ENCODE results near the gene PTCD1. TPM values are rescaled to one million over a fixed set of nuclear protein-coding genes. Genes with fewer than 3 reads are reported as not detected.

Gene PTCD1
- total and polyA plus RNA-seq, 2 donors (not counting 1 experiment from before 2014, with no cell fraction given) = 2.3 to 8.1 TPM

GRCh38 chr7:99422625-99423024 lies 16.0 kb downstream of the PTCD1 start:
- no peak overlapping the region for H3K9ac ChIP-seq (ENCODE audit: insufficient read depth, low read length)
- no peak overlapping the region for H3K27ac ChIP-seq (ENCODE audit: insufficient read depth, low read length)

DNA sequence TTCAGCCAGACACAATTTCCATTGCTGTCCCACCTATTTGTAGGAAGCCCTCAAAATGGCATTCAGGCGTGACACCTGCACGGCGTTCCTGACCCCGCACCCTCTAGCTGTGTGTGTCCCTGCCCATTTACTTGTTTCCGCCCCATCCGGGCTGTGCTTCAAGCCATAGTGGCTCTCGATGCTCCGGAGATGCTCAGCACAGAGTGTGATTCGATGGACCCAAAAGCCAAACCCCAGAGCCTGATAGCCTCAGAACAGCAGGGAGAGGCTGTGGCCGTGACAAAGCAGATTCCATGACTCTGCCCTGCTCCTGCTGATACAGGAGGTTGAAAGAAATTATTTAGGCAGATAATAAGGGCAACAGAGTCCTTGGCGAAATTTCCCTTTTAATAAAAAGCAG lies 16.4 kb downstream of the PTCD1 start:
- no peak overlapping the region for H2AFZ ChIP-seq (ENCODE audit: low read length)
- no peak overlapping the region for H3K9ac ChIP-seq (ENCODE audit: insufficient read depth, low read length)
- H3K36me3 ChIP-seq (ENCODE audit: control insufficient read depth, insufficient read depth, low read length) = peaks cover 35% of the 10 kb centered on the region
- TF ChIP-seq CTCF (conservative IDR thresholded peaks at IDR 0.05 in 1 of 2, IDR thresholded peaks at IDR 0.05 in 1 of 2; ENCODE audit: low read depth in 1 of 2, low read length in 2 of 2) (no peak), EZH2 (IDR thresholded peaks at IDR 0.05; ENCODE audit: low read length, missing control alignments) (no peak)
- H3K79me2 ChIP-seq (ENCODE audit: control insufficient read depth, insufficient read depth, low read length) = peaks cover 2% of the 10 kb centered on the region
- H3K4me3 ChIP-seq (replicated peaks in 1 of 4; ENCODE audit: control extremely low read depth in 1 of 4, insufficient read depth in 1 of 4, low read depth in 3 of 4, low read length in 4 of 4) = no peak overlapping the region
- no peaks in the 10 kb centered on the region for H3K4me1 ChIP-seq (ENCODE audit: control insufficient read depth, extremely low read depth, insufficient read depth, low read length)
- H4K20me1 ChIP-seq (ENCODE audit: control insufficient read depth, extremely low read depth, insufficient read depth, low read length) = no peaks in the 10 kb centered on the region
- no peaks in the 10 kb centered on the region for H3K27me3 ChIP-seq (ENCODE audit: control insufficient read depth, insufficient read depth, low read length)
- H3K27ac ChIP-seq (ENCODE audit: insufficient read depth, low read length) = no peak overlapping the region
- no peak overlapping the region for H3K4me2 ChIP-seq (ENCODE audit: extremely low read depth, insufficient read depth, low read length)
- no peak for DNase-seq (ENCODE audit: low read depth in 2 of 2)
- H3K9me3 ChIP-seq (ENCODE audit: control insufficient read depth, insufficient read depth, low read depth, low read length) = no peaks in the 10 kb centered on the region

More at GRCh38 chr7:99422625-99423024, 16.0 kb downstream of the PTCD1 start:
- TF ChIP-seq CTCF (conservative IDR thresholded peaks at IDR 0.05 in 1 of 2, IDR thresholded peaks at IDR 0.05 in 1 of 2; ENCODE audit: low read depth in 1 of 2, low read length in 2 of 2) (no peak), EZH2 (IDR thresholded peaks at IDR 0.05; ENCODE audit: low read length, missing control alignments) (no peak)
- Histone ChIP-seq H3K4me2 (ENCODE audit: extremely low read depth, insufficient read depth, low read length) (no peak overlapping the region), H3K9me3 (ENCODE audit: control insufficient read depth, insufficient read depth, low read depth, low read length) (no peaks in the 10 kb centered on the region), H4K20me1 (ENCODE audit: control insufficient read depth, extremely low read depth, insufficient read depth, low read length) (no peaks in the 10 kb centered on the region), H3K27me3 (ENCODE audit: control insufficient read depth, insufficient read depth, low read length) (no peaks in the 10 kb centered on the region), H3K4me3 (replicated peaks in 1 of 4; ENCODE audit: control extremely low read depth in 1 of 4, insufficient read depth in 1 of 4, low read depth in 3 of 4, low read length in 4 of 4) (no peak overlapping the region), H3K4me1 (ENCODE audit: control insufficient read depth, extremely low read depth, insufficient read depth, low read length) (no peaks in the 10 kb centered on the region), H3K36me3 (ENCODE audit: control insufficient read depth, insufficient read depth, low read length) (peaks cover 32% of the 10 kb centered on the region), H3K79me2 (ENCODE audit: control insufficient read depth, insufficient read depth, low read length) (no peaks in the 10 kb centered on the region), H2AFZ (ENCODE audit: low read length) (no peak overlapping the region)
- no peak for DNase-seq (ENCODE audit: low read depth in 2 of 2)

DNA sequence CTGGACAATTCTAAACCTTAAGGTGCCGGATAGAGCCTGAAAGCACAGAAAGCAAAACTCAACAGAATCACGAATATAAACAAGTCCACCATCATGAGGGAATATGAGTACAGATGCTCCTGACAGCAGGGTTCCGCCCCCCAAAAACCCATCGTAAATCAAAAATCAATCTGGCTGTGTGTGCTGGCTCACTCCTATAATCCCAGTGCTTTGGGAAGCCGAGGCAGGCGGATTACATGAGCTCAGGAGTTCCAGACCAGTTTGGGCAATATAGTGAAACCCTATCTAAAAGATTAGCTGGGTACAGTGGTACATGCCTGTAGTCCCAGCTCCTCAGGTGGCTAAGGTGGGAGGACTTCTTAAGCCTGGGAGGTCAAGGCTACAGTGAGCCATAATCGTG lies 17.6 kb downstream of the PTCD1 start:
- H3K4me2 ChIP-seq (ENCODE audit: extremely low read depth, insufficient read depth, low read length) = no peak overlapping the region
- H3K27ac ChIP-seq (ENCODE audit: insufficient read depth, low read length) = no peak overlapping the region
- H3K79me2 ChIP-seq (ENCODE audit: control insufficient read depth, insufficient read depth, low read length) = peaks cover 2% of the 10 kb centered on the region
- H3K36me3 ChIP-seq (ENCODE audit: control insufficient read depth, insufficient read depth, low read length) = peaks cover 38% of the 10 kb centered on the region
- H3K4me1 ChIP-seq (ENCODE audit: control insufficient read depth, extremely low read depth, insufficient read depth, low read length) = no peaks in the 10 kb centered on the region
- no peak for DNase-seq (ENCODE audit: low read depth in 2 of 2)
- H3K4me3 ChIP-seq (replicated peaks in 1 of 4; ENCODE audit: control extremely low read depth in 1 of 4, insufficient read depth in 1 of 4, low read depth in 3 of 4, low read length in 4 of 4) = no peak overlapping the region
- no peak overlapping the region for H2AFZ ChIP-seq (ENCODE audit: low read length)
- H3K27me3 ChIP-seq (ENCODE audit: control insufficient read depth, insufficient read depth, low read length) = no peaks in the 10 kb centered on the region
- no peak overlapping the region for H3K9ac ChIP-seq (ENCODE audit: insufficient read depth, low read length)
- TF ChIP-seq EZH2 (IDR thresholded peaks at IDR 0.05; ENCODE audit: low read length, missing control alignments) (no peak), CTCF (conservative IDR thresholded peaks at IDR 0.05 in 1 of 2, IDR thresholded peaks at IDR 0.05 in 1 of 2; ENCODE audit: low read depth in 1 of 2, low read length in 2 of 2) (no peak)
- H4K20me1 ChIP-seq (ENCODE audit: control insufficient read depth, extremely low read depth, insufficient read depth, low read length) = no peaks in the 10 kb centered on the region
- no peaks in the 10 kb centered on the region for H3K9me3 ChIP-seq (ENCODE audit: control insufficient read depth, insufficient read depth, low read depth, low read length)

All from fibroblast of lung (primary cell).